ENCODE data around the gene STUM. TPM values are rescaled to one million over a fixed set of nuclear protein-coding genes. Genes with fewer than 3 reads are reported as not detected.

STUM gene
- total RNA-seq, 1 donor from 2014 or later, result 0.55 TPM

DNA sequence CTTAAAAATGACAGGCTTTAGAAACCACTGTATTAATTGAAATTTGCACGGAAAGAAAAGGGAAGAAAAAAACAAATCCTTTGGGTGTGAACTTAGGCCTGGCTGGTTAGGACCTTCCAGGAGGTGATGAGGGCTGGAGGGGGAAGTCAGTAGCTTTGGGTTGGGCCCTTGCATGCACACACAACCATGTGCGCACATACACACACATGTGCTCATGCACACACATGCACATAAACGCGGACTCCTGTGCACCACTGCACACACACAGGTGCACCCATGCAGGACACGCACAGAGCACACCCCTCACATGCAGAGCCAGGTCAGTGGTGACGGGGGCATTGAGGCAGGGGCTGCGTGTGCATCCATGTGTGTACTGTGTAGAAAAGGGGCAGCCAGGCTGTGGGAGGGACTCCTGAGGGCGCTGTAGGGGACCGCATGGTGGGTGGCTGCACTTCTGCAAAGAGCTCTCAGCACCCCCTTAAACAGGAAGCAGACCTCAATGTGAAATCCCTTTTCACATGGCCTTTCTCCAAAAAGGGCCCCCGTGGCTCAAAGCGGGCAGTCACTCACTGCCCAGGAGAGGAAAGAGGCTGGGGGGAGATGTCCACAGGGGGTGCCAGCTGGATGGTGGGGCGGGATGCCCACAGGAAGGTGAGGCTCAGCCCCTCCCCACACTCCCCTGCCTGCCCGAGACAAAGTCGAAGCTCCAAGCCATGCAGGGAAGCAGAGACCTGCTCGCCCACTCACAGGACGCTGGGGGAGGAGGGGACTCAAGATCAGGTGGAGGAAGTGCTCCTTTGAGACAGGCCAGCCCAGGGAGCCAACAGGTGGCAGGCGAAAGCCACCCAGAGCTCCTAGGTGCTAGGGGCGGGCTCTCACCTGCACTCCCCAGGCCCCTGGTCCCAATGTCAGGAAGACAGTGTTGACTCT lies 95.3 kb downstream of the STUM start:
- no peaks in the 10 kb centered on the region for H3K27me3 Mint-ChIP-seq
- TF ChIP-seq, protein P1, sequence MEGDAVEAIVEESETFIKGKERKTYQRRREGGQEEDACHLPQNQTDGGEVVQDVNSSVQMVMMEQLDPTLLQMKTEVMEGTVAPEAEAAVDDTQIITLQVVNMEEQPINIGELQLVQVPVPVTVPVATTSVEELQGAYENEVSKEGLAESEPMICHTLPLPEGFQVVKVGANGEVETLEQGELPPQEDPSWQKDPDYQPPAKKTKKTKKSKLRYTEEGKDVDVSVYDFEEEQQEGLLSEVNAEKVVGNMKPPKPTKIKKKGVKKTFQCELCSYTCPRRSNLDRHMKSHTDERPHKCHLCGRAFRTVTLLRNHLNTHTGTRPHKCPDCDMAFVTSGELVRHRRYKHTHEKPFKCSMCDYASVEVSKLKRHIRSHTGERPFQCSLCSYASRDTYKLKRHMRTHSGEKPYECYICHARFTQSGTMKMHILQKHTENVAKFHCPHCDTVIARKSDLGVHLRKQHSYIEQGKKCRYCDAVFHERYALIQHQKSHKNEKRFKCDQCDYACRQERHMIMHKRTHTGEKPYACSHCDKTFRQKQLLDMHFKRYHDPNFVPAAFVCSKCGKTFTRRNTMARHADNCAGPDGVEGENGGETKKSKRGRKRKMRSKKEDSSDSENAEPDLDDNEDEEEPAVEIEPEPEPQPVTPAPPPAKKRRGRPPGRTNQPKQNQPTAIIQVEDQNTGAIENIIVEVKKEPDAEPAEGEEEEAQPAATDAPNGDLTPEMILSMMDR (IDR thresholded peaks at IDR 0.05; ENCODE audit: unreplicated experiment), result no peak
- DNase-seq (ENCODE audit: low spot score, unreplicated experiment), result no peak
- H3K27ac Mint-ChIP-seq, result no peak overlapping the region
- no peak overlapping the region for H3K4me3 Mint-ChIP-seq (ENCODE audit: low read depth)
- no peaks in the 10 kb centered on the region for H3K4me1 Mint-ChIP-seq (ENCODE audit: low read depth)
- no peaks in the 10 kb centered on the region for H3K9me3 Mint-ChIP-seq (ENCODE audit: low read depth)
- peaks cover 1% of the 10 kb centered on the region for H3K36me3 Mint-ChIP-seq (ENCODE audit: insufficient read depth)

- Mint-ChIP-seq H3K27me3 (no peaks in the 10 kb centered on the region), H3K27ac (no peak overlapping the region), H3K4me1 (ENCODE audit: low read depth) (no peaks in the 10 kb centered on the region), H3K36me3 (ENCODE audit: insufficient read depth) (peaks cover 1% of the 10 kb centered on the region), H3K4me3 (ENCODE audit: low read depth) (no peak overlapping the region), H3K9me3 (ENCODE audit: low read depth) (no peaks in the 10 kb centered on the region)
- DNase-seq (ENCODE audit: low spot score, unreplicated experiment), result no peak
- TF ChIP-seq, protein P1 (IDR thresholded peaks at IDR 0.05; ENCODE audit: unreplicated experiment), result no peak
Observed at GRCh38 chr1:226644541-226645176, 96.1 kb downstream of the STUM start.

- H3K27ac Mint-ChIP-seq, result no peak overlapping the region
- peaks cover 3% of the 10 kb centered on the region for H3K27me3 Mint-ChIP-seq
- H3K9me3 Mint-ChIP-seq (ENCODE audit: low read depth), result no peaks in the 10 kb centered on the region
- DNase-seq (ENCODE audit: low spot score, unreplicated experiment), result no peak
- H3K4me1 Mint-ChIP-seq (ENCODE audit: low read depth), result no peaks in the 10 kb centered on the region
- TF ChIP-seq, protein P1 (IDR thresholded peaks at IDR 0.05; ENCODE audit: unreplicated experiment), result no peak
- peaks cover under 1% of the 10 kb centered on the region for H3K36me3 Mint-ChIP-seq (ENCODE audit: insufficient read depth)
- H3K4me3 Mint-ChIP-seq (ENCODE audit: low read depth), result no peak overlapping the region
Observed at GRCh38 chr1:226645279-226645976, 96.9 kb downstream of the STUM start.

DNA sequence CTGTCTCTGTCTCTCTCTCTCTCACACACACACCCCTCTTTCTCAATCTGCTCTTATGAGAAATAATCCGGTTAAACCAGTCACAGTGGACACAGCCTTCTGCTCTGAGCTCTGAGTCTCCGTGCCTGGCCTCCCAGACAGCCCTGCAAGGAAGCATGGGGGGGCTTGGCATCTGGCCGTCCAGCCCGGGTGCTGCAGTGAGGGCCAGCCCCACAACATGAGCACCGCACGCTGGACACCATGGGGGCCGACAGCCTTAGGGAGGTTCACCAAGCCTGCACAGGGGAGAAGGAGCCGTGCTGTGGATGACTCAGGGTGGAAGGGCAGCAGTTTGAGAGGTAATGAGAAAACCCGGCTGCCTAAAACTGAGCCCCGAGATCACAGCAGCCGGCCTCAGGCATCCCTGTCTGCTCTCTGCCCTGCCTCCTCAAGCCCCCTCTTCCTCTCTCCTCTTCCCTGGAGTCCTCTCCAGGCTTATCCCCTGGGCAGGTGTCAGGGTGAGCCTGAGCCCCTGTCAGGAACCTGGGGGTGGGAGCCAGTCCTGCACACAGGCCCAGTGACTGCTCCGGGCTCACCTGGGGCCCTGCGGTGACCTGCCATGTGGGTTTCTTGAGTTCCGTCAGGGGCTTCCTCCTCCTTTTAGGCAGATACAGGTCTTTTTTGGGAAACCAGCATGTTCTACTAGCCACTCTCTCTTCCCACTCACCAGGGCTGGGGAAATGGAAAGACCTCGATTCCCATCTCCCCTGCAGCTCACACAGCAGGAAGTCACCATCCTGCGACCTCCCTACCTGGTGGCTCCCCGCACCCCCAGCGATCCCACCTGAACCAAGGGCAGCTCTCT lies 97.7 kb downstream of the STUM start:
- peaks cover 4% of the 10 kb centered on the region for H3K27me3 Mint-ChIP-seq
- TF ChIP-seq, protein P1 (IDR thresholded peaks at IDR 0.05; ENCODE audit: unreplicated experiment), result no peak
- H3K4me1 Mint-ChIP-seq (ENCODE audit: low read depth), result no peaks in the 10 kb centered on the region
- H3K27ac Mint-ChIP-seq, result no peak overlapping the region
- no peak for DNase-seq (ENCODE audit: low spot score, unreplicated experiment)
- no peaks in the 10 kb centered on the region for H3K9me3 Mint-ChIP-seq (ENCODE audit: low read depth)
- no peaks in the 10 kb centered on the region for H3K36me3 Mint-ChIP-seq (ENCODE audit: insufficient read depth)
- no peak overlapping the region for H3K4me3 Mint-ChIP-seq (ENCODE audit: low read depth)
